HepG2 (cell line): ENCODE measurements around the gene PSRC1. TPM values are rescaled to one million over a fixed set of nuclear protein-coding genes. Genes with fewer than 3 reads are reported as not detected.

Experiments
- ATAC-seq: fragments of 200-7000 bp; cut with Tn5 transposase; 3 replicates; pipeline ENCODE4 v1.9.1; 2020; ENCODE audit warnings: mild to moderate bottlenecking, moderate library complexity
- BruUV-seq: library from RNA; stranded (reverse); fragments of 400-500 nt; replicated peaks from 2 replicates; lab custom pipeline; 2021; lab: Mats Ljungman, UMichigan
- CTCF ChIA-PET: fragments of 300-600 bp; formaldehyde crosslinking; extraction: SDS; loops from one replicate; lab custom pipeline; 2021; ENCODE audit warnings: low total read pairs, inconsistent platforms, low intra/inter-chr PET ratio; lab: Yijun Ruan, JAX
- POLR2A ChIA-PET: fragments of 350-600 bp; sonication (Branson Sonifier 250); formaldehyde crosslinking; loops from one replicate; lab custom pipeline; 2020; ENCODE audit warnings: antibody characterized with exemption, inconsistent platforms; lab: Yijun Ruan, JAX
- DNase-seq: peaks from one replicate; pipeline ENCODE4 v3.0.0-alpha.2; 2015; ENCODE audit warnings: low spot score
- FAIRE-seq: peaks from 3 replicates; lab custom pipeline; 2011; peaks lifted over from hg19 to GRCh38; lab: Jason Lieb, UNC
- H2AFZ ChIP-seq: one replicate; pipeline ENCODE4 v1.6.1; 2011; ENCODE audit warnings: low read length, inconsistent platforms
- H3K27ac ChIP-seq: fragments of 300-600 bp; 3 replicates; pipeline ENCODE4 v1.8.0; 2011; ENCODE audit warnings: mixed run types, mild to moderate bottlenecking, mixed read lengths, low read length, inconsistent platforms; ENCODE audit not compliant: insufficient read depth; ENCODE audit errors: extremely low read length
- H3K27me3 ChIP-seq, 2 experiments: fragments of 200-600 bp in 1 of 2; 2 replicates in 1 of 2; 3 replicates in 1 of 2; pipeline versions ENCODE4 v1.6.0 to v1.8.0; 2011; ENCODE audit warnings: low read length in 2 of 2, mild to moderate bottlenecking in 2 of 2, moderate library complexity in 2 of 2, inconsistent platforms in 1 of 2; ENCODE audit not compliant: insufficient read depth in 2 of 2, control insufficient read depth in 1 of 2
- H3K36me3 ChIP-seq, 2 experiments: fragments of 200-600 bp in 1 of 2; replicated peaks in 1 of 2; 2 replicates in 1 of 2; 3 replicates in 1 of 2; pipeline versions ENCODE4 v1.5.1 to v1.8.0; 2011; ENCODE audit warnings: low read length in 2 of 2, inconsistent platforms in 1 of 2; ENCODE audit not compliant: insufficient read depth in 2 of 2, control insufficient read depth in 1 of 2
- H3K4me1 ChIP-seq: 2 replicates; pipeline ENCODE4 v1.5.1; 2012; ENCODE audit warnings: low read length, inconsistent platforms; ENCODE audit not compliant: insufficient read depth
- H3K4me2 ChIP-seq: 2 replicates; pipeline ENCODE4 v1.6.0; 2011; ENCODE audit warnings: low read depth, low read length, inconsistent platforms
- H3K4me3 ChIP-seq, 3 experiments: fragments of 200-600 bp in 1 of 3; sonication (generic), shearing (Covaris generic) in 1 of 3; replicated peaks in 1 of 3; 2 replicates each; pipeline ENCODE4 v1.5.1; 2011 to 2016; ENCODE audit warnings: low read length in 3 of 3, inconsistent platforms in 2 of 3, low read depth in 2 of 3, mild to moderate bottlenecking in 2 of 3, control low read depth in 1 of 3, mixed read lengths in 1 of 3; ENCODE audit not compliant: insufficient read depth in 1 of 3
- H3K79me2 ChIP-seq: one replicate; pipeline ENCODE4 v1.6.1; 2011; ENCODE audit warnings: low read length, inconsistent platforms; ENCODE audit not compliant: insufficient read depth
- H3K9ac ChIP-seq: 2 replicates; pipeline ENCODE4 v1.6.0; 2011; ENCODE audit warnings: mild to moderate bottlenecking, low read depth, low read length, inconsistent platforms; ENCODE audit not compliant: insufficient read depth
- H3K9me3 ChIP-seq: 2 replicates; pipeline ENCODE4 v1.5.1; 2012; ENCODE audit warnings: mild to moderate bottlenecking, low read length
- H4K20me1 ChIP-seq: 2 replicates; pipeline ENCODE4 v1.6.0; 2011; ENCODE audit warnings: inconsistent platforms, mild to moderate bottlenecking, low read length, moderate library complexity; ENCODE audit not compliant: insufficient read depth
- PHF21A ChIP-seq: sonication (generic); formaldehyde crosslinking; IDR thresholded peaks from 2 replicates; pipeline ENCODE4 v1.5.0; 2020; ENCODE audit warnings: mild to moderate bottlenecking, missing genetic modification reagents
- RBM22 ChIP-seq: fragments of 200-400 bp; formaldehyde crosslinking; optimal IDR thresholded peaks from 2 replicates; pipeline ENCODE3; 2017; ENCODE audit warnings: mild to moderate bottlenecking, low read length, moderate library complexity
- ZNF564 ChIP-seq: sonication (generic); formaldehyde crosslinking; IDR thresholded peaks from 2 replicates; pipeline ENCODE4 v1.8.1; 2023; ENCODE audit warnings: mild to moderate bottlenecking, missing genetic modification reagents
- ZNF614 ChIP-seq: IDR thresholded peaks from 2 replicates; pipeline ENCODE4 v1.6.1; 2018; ENCODE audit warnings: missing biosample characterization, missing genetic modification reagents, inconsistent platforms, borderline replicate concordance
- ZSCAN30 ChIP-seq: sonication (generic); formaldehyde crosslinking; IDR thresholded peaks from 2 replicates; pipeline ENCODE4 v1.5.0; 2020; ENCODE audit warnings: mild to moderate bottlenecking, missing genetic modification reagents
- WGBS: methylation state at CpG from one replicate; pipeline ENCODE4 v1.1.6; 2017; ENCODE audit warnings: low lambda C conversion rate; 5-methylcytosine and 5-hydroxymethylcytosine counted together
- in situ Hi-C: cut with HindIII; loops from 2 replicates; pipeline ENCODE4 v1.10.0; 2017; ENCODE audit warnings: low pct_unique_long_range_greater_than_20kb; ENCODE audit not compliant: extremely low pct_ligation_motif_present
- intact Hi-C: fragments of 100-400 bp; cut with micrococcal nuclease; formaldehyde crosslinking; loops from one replicate; pipeline ENCODE4 v1.10.0; 2022; ENCODE audit not compliant: unreplicated experiment
- polyA plus RNA-seq, 8 experiments: library from polyadenylated mRNA; depleted of rRNA in 3 of 8; stranded (reverse) in 7 of 8; unstranded in 1 of 8; fragments of >200 nt; fragmentation: Illumina TruSeq in 4 of 8; extraction: Trizol in 4 of 8; gene quantifications; 2 replicates each; pipeline versions ENCODE4 v1.2.1 to v1.2.3, GENCODE V29; 2011 to 2016; ENCODE audit warnings: low read depth in 4 of 8, missing spikeins in 1 of 8, mixed read lengths in 1 of 8; ENCODE audit not compliant: insufficient read depth in 1 of 8
- total RNA-seq, 5 experiments: library from RNA; depleted of rRNA; stranded (reverse); fragments of >200 nt; fragmentation: Illumina TruSeq; extraction: Trizol; gene quantifications; 2 replicates each; pipeline ENCODE4 v1.2.3, GENCODE V29; 2016; ENCODE audit warnings: low read depth in 1 of 5
- TF ChIP-seq, protein P1 (sequence below), 2 experiments: IDR thresholded peaks; 2 replicates each; pipeline ENCODE4 v1.6.1; 2011 to 2012; ENCODE audit warnings: low read length in 2 of 2, borderline replicate concordance in 1 of 2, low read depth in 1 of 2, mild to moderate bottlenecking in 1 of 2, moderate library complexity in 1 of 2

PSRC1 gene
- total and polyA plus RNA-seq, 2 of the 13 experiments (the other 11 are each of a cell fraction or from before 2014, with no cell fraction given), result 28.6 to 30.3 TPM

DNA sequence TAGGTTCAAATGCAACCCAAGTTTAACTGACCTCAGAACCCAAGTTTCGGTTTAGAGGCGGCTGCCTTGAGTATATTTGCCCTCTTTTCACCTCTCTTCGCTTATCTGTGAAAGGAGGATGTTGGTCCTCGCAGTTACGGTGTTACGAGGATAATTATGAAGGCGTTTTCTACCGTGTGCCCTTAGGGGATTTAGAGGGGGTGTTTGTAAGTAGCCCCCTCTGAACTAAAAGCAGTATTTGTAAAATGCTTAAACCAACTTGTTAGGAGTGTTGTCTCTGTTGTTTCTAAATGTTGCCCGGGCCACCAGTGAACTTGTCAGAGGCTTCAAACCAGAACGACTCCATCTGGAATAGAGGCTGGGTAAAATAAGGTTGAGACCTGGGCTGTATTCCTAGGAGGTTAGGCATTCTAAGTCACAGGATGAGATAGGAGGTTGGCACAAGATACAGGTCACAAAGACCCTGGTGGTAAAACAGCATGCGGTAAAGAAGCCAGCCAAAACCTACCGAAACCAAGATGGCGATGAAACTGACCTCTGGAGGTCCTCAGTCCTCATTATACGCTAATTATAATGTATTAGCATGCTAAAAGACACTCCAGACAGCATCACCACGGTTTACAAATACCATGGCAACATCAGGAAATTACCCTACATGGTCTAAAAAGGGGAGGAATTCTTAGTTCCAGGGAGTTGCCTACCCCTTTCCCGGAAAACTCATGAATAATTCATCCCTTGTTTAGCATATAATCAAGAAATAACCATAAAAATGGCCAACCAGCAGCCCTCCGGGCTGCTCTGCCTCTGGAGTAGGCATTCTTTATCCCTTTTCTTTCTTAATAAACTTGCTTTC, 1.0 kb upstream of the PSRC1 start:
- no peak for FAIRE-seq
- BruUV-seq, result no TSS peak
- Histone ChIP-seq H3K4me3 (peak overlapping the region; percentile 75 to 99 (median 93)), H3K27ac (peak overlapping the region; percentile 85), H3K4me2 (peak overlapping the region; percentile 89), H3K27me3 (no peaks in the 10 kb centered on the region; a peak in 1 of 5 replicates), H4K20me1 (no peaks in the 10 kb centered on the region), H3K4me1 (peaks cover 46% of the 10 kb centered on the region), H3K36me3 (peaks cover 4 to 12% of the 10 kb centered on the region in 2 experiments; a peak in 2 of 5 replicates), H3K9ac (peak overlapping the region; percentile 80), H3K79me2 (peaks cover 18% of the 10 kb centered on the region), H2AFZ (peak overlapping the region; percentile 46), H3K9me3 (no peaks in the 10 kb centered on the region)
- TF ChIP-seq ZNF614 (CRISPR knock-in tag), result 0 out of 2 replicates have a peak, but pooled peaks have one; percentile 10
- no peak for TF ChIP-seq ZNF564 (CRISPR knock-in tag)
- TF ChIP-seq RBM22, result peak; percentile 56
- 0 out of 2 replicates have a peak, but pooled peaks have one; percentile 66 for TF ChIP-seq ZSCAN30 (CRISPR knock-in tag)
- TF ChIP-seq PHF21A (CRISPR knock-in tag), result 0 out of 2 replicates have a peak, but pooled peaks have one; percentile 8
- TF ChIP-seq, protein P1, sequence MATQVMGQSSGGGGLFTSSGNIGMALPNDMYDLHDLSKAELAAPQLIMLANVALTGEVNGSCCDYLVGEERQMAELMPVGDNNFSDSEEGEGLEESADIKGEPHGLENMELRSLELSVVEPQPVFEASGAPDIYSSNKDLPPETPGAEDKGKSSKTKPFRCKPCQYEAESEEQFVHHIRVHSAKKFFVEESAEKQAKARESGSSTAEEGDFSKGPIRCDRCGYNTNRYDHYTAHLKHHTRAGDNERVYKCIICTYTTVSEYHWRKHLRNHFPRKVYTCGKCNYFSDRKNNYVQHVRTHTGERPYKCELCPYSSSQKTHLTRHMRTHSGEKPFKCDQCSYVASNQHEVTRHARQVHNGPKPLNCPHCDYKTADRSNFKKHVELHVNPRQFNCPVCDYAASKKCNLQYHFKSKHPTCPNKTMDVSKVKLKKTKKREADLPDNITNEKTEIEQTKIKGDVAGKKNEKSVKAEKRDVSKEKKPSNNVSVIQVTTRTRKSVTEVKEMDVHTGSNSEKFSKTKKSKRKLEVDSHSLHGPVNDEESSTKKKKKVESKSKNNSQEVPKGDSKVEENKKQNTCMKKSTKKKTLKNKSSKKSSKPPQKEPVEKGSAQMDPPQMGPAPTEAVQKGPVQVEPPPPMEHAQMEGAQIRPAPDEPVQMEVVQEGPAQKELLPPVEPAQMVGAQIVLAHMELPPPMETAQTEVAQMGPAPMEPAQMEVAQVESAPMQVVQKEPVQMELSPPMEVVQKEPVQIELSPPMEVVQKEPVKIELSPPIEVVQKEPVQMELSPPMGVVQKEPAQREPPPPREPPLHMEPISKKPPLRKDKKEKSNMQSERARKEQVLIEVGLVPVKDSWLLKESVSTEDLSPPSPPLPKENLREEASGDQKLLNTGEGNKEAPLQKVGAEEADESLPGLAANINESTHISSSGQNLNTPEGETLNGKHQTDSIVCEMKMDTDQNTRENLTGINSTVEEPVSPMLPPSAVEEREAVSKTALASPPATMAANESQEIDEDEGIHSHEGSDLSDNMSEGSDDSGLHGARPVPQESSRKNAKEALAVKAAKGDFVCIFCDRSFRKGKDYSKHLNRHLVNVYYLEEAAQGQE (IDR thresholded peaks at IDR 0.05; ENCODE audit: borderline replicate concordance in 1 of 2, low read depth in 1 of 2, low read length in 2 of 2), result no peak
- in situ Hi-C loops, result no loop called here
- DNase-seq, result no peak
- ATAC-seq, result no peak; the same call in 2 of the 3 replicates
- WGBS, result 46% methylated on average over 17 of the region's 17 CpGs
- ChIA-PET CTCF (interaction anchor here (1.9 kb wide), 1 partner anchor 20 kb away, joined by 8 read pairs; no protein-coding TSS in a partner anchor), POLR2A (interaction anchor here (1.2 to 2.0 kb wide), 6 partner anchors 8 to 114 kb away, joined by 3 to 28 read pairs (median 8); partner anchors contain the start of gene SORT1)
- intact Hi-C loops, result loop anchor here (1.0 to 2.0 kb wide), 4 partner anchors 9 to 109 kb away; no protein-coding TSS in a partner anchor
